ENCODE results near the gene PDYN. TPM values are rescaled to one million over a fixed set of nuclear protein-coding genes. Genes with fewer than 3 reads are reported as not detected.
A peak's percentile ranks its signal among the peaks of the same experiment; 100 is the strongest.

PDYN gene
- polyA plus RNA-seq (0.03 TPM in 1 of 3 replicates, not detected in the others), polyA minus RNA-seq (not detected in 3 replicates)
- polyA plus RNA-seq (2011; ENCODE audit: low read depth), result not detected
- polyA plus RNA-seq (2011; cell fraction: cytosol; rRNA removed), result not detected in 2 replicates
- polyA plus RNA-seq (2011; cell fraction: nucleus; rRNA removed), result 0.07 TPM in 1 of 2 replicates, not detected in the other
- not detected in 2 replicates for polyA plus RNA-seq (2012; ENCODE audit: low replicate concordance)
- not detected for polyA minus RNA-seq (2011; cell fraction: cytosol; rRNA and poly(A)+ RNA removed)
- not detected in 2 replicates for polyA minus RNA-seq (2011; cell fraction: nucleus; rRNA and poly(A)+ RNA removed)

DNA sequence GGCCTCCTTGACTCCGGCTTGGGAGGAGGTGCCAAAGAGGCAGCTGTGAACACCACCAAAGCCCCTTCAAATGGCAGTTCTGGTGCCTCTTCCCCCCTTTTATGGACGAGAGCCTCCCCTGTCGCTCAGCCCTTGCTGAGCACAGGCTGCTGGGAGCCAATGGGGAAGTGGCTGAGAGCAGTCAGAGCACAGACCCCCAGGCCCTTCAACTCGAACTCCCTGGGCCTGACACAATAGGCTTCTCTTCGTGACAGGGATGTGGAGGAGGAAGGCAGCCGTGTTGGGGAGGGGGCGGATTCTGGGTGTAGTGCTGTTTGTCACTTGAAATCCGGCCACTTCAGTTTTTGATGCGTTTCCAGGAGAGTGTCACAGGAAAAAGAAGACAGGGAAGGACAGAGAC is at the start of gene PDYN:
PDYN (minus strand) TSS at position 73 of the 400 bp plus-strand sequence. CDS start 10,974 bp downstream, outside the sequence.
- dilution Hi-C loops (cut with MboI; ENCODE audit: extremely low pct_ligation_motif_present, low sequenced_read_pairs), result no loop called here
- TF ChIP-seq, protein P1, sequence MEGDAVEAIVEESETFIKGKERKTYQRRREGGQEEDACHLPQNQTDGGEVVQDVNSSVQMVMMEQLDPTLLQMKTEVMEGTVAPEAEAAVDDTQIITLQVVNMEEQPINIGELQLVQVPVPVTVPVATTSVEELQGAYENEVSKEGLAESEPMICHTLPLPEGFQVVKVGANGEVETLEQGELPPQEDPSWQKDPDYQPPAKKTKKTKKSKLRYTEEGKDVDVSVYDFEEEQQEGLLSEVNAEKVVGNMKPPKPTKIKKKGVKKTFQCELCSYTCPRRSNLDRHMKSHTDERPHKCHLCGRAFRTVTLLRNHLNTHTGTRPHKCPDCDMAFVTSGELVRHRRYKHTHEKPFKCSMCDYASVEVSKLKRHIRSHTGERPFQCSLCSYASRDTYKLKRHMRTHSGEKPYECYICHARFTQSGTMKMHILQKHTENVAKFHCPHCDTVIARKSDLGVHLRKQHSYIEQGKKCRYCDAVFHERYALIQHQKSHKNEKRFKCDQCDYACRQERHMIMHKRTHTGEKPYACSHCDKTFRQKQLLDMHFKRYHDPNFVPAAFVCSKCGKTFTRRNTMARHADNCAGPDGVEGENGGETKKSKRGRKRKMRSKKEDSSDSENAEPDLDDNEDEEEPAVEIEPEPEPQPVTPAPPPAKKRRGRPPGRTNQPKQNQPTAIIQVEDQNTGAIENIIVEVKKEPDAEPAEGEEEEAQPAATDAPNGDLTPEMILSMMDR (optimal IDR thresholded peaks at IDR 0.05 in 1 of 3, IDR thresholded peaks at IDR 0.05 in 1 of 3, conservative IDR thresholded peaks at IDR 0.05 in 1 of 3; ENCODE audit: extremely low read depth in 1 of 3, insufficient read depth in 2 of 3, low read length in 3 of 3), result no peak
- peak; percentile 10 for TF ChIP-seq EZH2 (IDR thresholded peaks at IDR 0.05; ENCODE audit: low read length)
- H3K9me1 ChIP-seq (ENCODE audit: control insufficient read depth, extremely low read depth, insufficient read depth, low read length), result no peaks in the 10 kb centered on the region
- H3K79me2 ChIP-seq (ENCODE audit: control insufficient read depth, insufficient read depth, low read length), result no peaks in the 10 kb centered on the region
- no peaks in the 10 kb centered on the region for H3K9me3 ChIP-seq (ENCODE audit: control insufficient read depth, low read depth, low read length)
- H3K4me2 ChIP-seq (ENCODE audit: control insufficient read depth, extremely low read depth, insufficient read depth, low read depth, low read length), result peak within 1 kb of the TSS; percentile 39
- DNase-seq (ENCODE audit: low read depth, low spot score) (no peak), FAIRE-seq (no peak)
- H3K27me3 ChIP-seq (ENCODE audit: control insufficient read depth, extremely low read depth, insufficient read depth, low read length), result peaks cover 77% of the 10 kb centered on the region
- peaks cover 3% of the 10 kb centered on the region for H3K4me1 ChIP-seq (ENCODE audit: control insufficient read depth, extremely low read depth, insufficient read depth, low read length)
- no peak within 1 kb of the TSS for H3K4me3 ChIP-seq (ENCODE audit: control insufficient read depth in 2 of 3, extremely low read depth in 1 of 3, insufficient read depth in 2 of 3, low read depth in 1 of 3, low read length in 3 of 3)
- no peaks in the 10 kb centered on the region for H4K20me1 ChIP-seq (ENCODE audit: control insufficient read depth, extremely low read depth, insufficient read depth, low read length)
- H3K36me3 ChIP-seq (ENCODE audit: control insufficient read depth in 2 of 2, extremely low read depth in 1 of 2, insufficient read depth in 2 of 2, low read length in 2 of 2), result no peaks in the 10 kb centered on the region
- H3K27ac ChIP-seq (ENCODE audit: control insufficient read depth, insufficient read depth, low read length), result no peak within 1 kb of the TSS
- H3K9ac ChIP-seq (ENCODE audit: control insufficient read depth, extremely low read depth, insufficient read depth, low read length), result no peak within 1 kb of the TSS
- no peak within 1 kb of the TSS for H2AFZ ChIP-seq (ENCODE audit: control insufficient read depth, low read length)

DNA sequence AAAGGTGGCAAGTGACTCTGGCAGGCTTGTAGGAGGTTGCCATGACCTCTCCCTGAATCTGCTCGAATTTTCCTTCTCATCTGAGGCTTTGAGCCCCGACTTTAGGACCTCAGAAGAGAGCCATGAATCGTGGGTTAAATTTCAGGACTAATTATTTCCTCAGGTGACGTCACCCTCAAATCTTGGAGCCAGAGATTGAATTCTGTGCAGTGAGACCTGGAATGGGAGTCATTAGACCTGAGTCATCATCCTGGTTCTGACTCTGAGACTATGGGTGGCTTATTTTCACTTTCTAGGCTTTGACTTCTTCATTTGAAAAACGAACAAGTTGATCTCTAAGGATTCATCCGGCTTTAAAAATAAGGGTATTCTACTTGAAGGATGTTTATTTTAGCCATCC is 48.5 kb upstream of the PDYN start:
- Histone ChIP-seq H3K9ac (ENCODE audit: control insufficient read depth, extremely low read depth, insufficient read depth, low read length) (no peak overlapping the region), H3K4me1 (ENCODE audit: control insufficient read depth, extremely low read depth, insufficient read depth, low read length) (peaks cover 3% of the 10 kb centered on the region), H4K20me1 (ENCODE audit: control insufficient read depth, extremely low read depth, insufficient read depth, low read length) (no peaks in the 10 kb centered on the region), H3K36me3 (ENCODE audit: control insufficient read depth in 2 of 2, extremely low read depth in 1 of 2, insufficient read depth in 2 of 2, low read length in 2 of 2) (no peaks in the 10 kb centered on the region), H3K9me1 (ENCODE audit: control insufficient read depth, extremely low read depth, insufficient read depth, low read length) (no peaks in the 10 kb centered on the region), H3K27me3 (ENCODE audit: control insufficient read depth, extremely low read depth, insufficient read depth, low read length) (peaks cover 4% of the 10 kb centered on the region), H3K9me3 (ENCODE audit: control insufficient read depth, low read depth, low read length) (no peaks in the 10 kb centered on the region), H3K79me2 (ENCODE audit: control insufficient read depth, insufficient read depth, low read length) (no peaks in the 10 kb centered on the region), H3K4me2 (ENCODE audit: control insufficient read depth, extremely low read depth, insufficient read depth, low read depth, low read length) (peak overlapping the region; percentile 9), H3K4me3 (ENCODE audit: control insufficient read depth in 2 of 3, extremely low read depth in 1 of 3, insufficient read depth in 2 of 3, low read depth in 1 of 3, low read length in 3 of 3) (no peak overlapping the region), H2AFZ (ENCODE audit: control insufficient read depth, low read length) (no peak overlapping the region), H3K27ac (ENCODE audit: control insufficient read depth, insufficient read depth, low read length) (no peak overlapping the region)
- dilution Hi-C loops (cut with MboI; ENCODE audit: extremely low pct_ligation_motif_present, low sequenced_read_pairs), result no loop called here
- FAIRE-seq (peak; percentile 75), DNase-seq (ENCODE audit: low read depth, low spot score) (no peak)
- no peak for TF ChIP-seq EZH2 (IDR thresholded peaks at IDR 0.05; ENCODE audit: low read length)
- TF ChIP-seq, protein P1 (optimal IDR thresholded peaks at IDR 0.05 in 1 of 3, IDR thresholded peaks at IDR 0.05 in 1 of 3, conservative IDR thresholded peaks at IDR 0.05 in 1 of 3; ENCODE audit: extremely low read depth in 1 of 3, insufficient read depth in 2 of 3, low read length in 3 of 3), result no peak

Measured in keratinocyte (primary cell).